ENCODE measurements around the gene NCK2.

NCK2 gene

GRCh38 chr2:105809723-105810122 lies 65.0 kb downstream of the NCK2 start:
- TF ChIP-seq CTCF (IDR thresholded peaks at IDR 0.05; ENCODE audit: low read depth, low read length): no peak
- in situ Hi-C loops (cut with HindIII; ENCODE audit: low sequenced_read_pairs): no loop called here
- H3K4me3 ChIP-seq (ENCODE audit: low read depth, low read length): no peak overlapping the region
- no peak for DNase-seq (ENCODE audit: low read depth, low spot score)

DNA sequence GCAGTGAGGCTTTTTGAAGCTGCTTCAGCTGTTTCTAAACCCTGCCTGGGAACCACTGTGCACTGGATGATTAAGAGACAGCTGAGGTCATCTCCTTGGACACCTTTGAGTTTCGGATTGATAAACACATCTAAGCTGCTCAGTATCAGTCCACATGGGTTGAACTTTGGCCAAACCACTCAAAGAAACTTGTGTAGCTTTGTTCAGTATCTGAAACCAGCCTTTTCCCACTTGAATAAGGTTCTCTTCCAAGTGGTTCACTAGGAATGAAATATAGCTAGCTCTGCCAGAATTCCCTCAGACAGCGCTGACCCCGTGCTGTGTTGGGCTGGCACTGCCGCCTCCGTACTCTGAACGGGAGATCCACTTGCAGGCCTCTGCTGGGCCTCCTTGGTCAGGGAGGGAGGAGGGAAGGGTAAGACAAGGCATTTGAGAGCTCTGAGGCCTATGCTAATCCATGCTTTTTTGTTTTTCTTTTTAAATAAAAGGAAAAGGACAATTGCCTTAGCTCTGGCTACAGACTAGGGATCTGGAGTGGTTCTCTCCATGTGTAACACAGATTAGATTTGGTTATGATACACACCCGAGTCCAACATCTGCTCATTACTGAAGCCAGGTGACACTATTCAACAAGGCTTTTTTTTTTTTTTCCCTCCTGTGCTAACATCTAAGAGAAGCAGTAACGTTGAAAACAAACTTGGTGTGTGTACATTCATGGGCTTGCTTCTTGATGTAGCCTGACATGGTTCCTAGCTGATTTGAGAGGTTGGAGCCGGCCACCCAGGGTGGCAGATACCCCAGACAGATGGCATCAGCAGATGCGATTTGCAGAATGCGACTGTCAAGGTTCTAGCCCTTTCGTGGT lies 67.7 kb downstream of the NCK2 start:
- no peak for TF ChIP-seq CTCF (IDR thresholded peaks at IDR 0.05; ENCODE audit: low read depth, low read length)
- H3K4me3 ChIP-seq (ENCODE audit: low read depth, low read length): no peak overlapping the region
- in situ Hi-C loops (cut with HindIII; ENCODE audit: low sequenced_read_pairs): no loop called here
- peak; percentile 88 for DNase-seq (ENCODE audit: low read depth, low spot score)

- H3K4me3 ChIP-seq (ENCODE audit: low read depth, low read length): no peak overlapping the region
- in situ Hi-C loops (cut with HindIII; ENCODE audit: low sequenced_read_pairs): no loop called here
- DNase-seq (ENCODE audit: low read depth, low spot score): no peak
- no peak for TF ChIP-seq CTCF (IDR thresholded peaks at IDR 0.05; ENCODE audit: low read depth, low read length)
Observed at GRCh38 chr2:105813045-105813315, 68.3 kb downstream of the NCK2 start.

- no peak overlapping the region for H3K4me3 ChIP-seq (ENCODE audit: low read depth, low read length)
- TF ChIP-seq CTCF (IDR thresholded peaks at IDR 0.05; ENCODE audit: low read depth, low read length): no peak
- in situ Hi-C loops (cut with HindIII; ENCODE audit: low sequenced_read_pairs): no loop called here
- no peak for DNase-seq (ENCODE audit: low read depth, low spot score)
Observed at GRCh38 chr2:105813405-105813804, 68.7 kb downstream of the NCK2 start.

DNA sequence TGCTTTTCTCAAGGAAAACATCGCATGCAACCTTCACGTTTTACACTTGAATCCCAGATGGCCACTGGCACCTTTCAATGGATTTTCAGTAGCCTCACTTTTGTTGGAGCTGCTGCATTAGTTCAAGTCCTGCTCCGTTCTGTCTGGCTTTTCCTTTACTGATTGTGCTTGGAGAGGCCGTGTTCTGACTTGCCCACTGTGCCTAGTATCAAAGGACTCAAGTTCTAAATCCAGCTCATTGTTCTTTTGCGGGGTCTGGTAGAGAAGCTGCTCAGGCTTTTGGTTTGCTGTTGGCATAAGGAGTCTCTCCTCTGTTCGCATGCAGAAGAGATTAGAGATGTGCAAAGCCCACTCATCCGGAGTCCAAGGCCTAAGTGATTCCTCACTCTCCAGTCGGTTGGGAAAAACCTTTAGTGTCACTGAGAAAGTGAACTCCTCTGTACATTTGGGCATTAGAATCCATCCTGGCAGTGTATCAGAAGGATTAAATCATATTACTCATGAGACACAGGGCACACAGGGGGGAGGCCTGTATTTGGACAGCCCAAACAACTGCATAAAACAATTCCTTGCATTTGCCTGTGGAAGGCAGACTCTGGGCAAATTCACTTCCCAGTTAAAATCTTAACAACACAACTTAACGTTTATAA lies 69.7 kb downstream of the NCK2 start:
- peak; percentile 47 for DNase-seq (ENCODE audit: low read depth, low spot score)
- no peak for TF ChIP-seq CTCF (IDR thresholded peaks at IDR 0.05; ENCODE audit: low read depth, low read length)
- H3K4me3 ChIP-seq (ENCODE audit: low read depth, low read length): no peak overlapping the region
- in situ Hi-C loops (cut with HindIII; ENCODE audit: low sequenced_read_pairs): no loop called here

GRCh38 chr2:105815401-105815800 lies 70.7 kb downstream of the NCK2 start:
- H3K4me3 ChIP-seq (ENCODE audit: low read depth, low read length): no peak overlapping the region
- DNase-seq (ENCODE audit: low read depth, low spot score): no peak
- TF ChIP-seq CTCF (IDR thresholded peaks at IDR 0.05; ENCODE audit: low read depth, low read length): no peak
- in situ Hi-C loops (cut with HindIII; ENCODE audit: low sequenced_read_pairs): no loop called here

Measured in astrocyte of the spinal cord (primary cell).